ENCODE measurements around the gene YWHAQ.

- TF ChIP-seq CTCF (IDR thresholded peaks at IDR 0.05) (no peak), POLR2AphosphoS5 (IDR thresholded peaks at IDR 0.05; ENCODE audit: insufficient read depth in 1 of 2, low read depth in 1 of 2) (no peak), POLR2A (IDR thresholded peaks at IDR 0.05) (no peak)
These were observed 71.8 kb downstream of the YWHAQ start for GRCh38 chr2:9558948-9559381.

Measured in vagina (tissue), 2 donors.